Jurkat, Clone E6-1 (cell line): ENCODE measurements around the gene NCK1.

Source experiments
- DNase-seq: peaks from one replicate; pipeline ENCODE4 v3.0.0-alpha.2; 2011; ENCODE audit warnings: low read depth, low spot score
- H3K4me3 ChIP-seq: 2 replicates; pipeline ENCODE4 v1.5.1; 2011; ENCODE audit warnings: mild to moderate bottlenecking, low read length, control low read depth, moderate library complexity

The NCK1 gene

DNA sequence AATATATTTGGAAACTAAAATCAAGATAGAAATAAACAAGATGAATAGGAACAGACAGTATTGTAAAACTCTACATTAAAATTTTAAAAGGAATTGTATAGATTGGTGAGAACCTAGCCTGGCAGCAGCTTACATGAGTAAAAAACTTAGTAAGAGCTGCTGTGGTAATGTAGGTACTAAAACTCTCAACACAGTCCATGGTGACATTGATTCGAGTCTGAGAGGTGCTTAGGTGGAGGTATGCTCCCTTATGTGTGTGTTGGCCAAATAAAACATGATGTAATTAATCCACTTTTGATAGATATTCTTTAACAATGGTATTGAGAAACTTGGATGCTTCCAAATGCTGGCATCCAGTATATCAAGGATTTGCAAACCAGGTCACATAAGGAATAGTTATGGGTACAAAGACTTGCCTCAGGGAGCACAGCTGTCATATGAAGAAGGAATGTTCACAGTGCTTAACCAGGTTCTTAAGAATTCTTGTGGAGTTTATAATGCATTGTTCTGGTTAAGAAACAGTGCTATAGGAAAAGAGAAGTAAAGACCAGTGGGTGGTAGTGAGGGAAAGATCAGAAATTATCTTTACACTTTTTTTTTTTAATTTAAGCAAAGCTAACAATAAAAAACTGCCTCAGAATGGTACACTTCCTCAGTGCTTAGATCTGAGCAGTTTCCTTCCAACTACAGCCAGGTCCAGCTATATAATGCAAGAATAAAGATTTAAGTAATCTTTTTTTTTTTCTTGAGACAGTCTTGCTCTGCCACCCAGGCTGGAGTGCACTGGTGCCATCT is 71.2 kb downstream of the NCK1 start:
- H3K4me3 ChIP-seq, result no peak overlapping the region
- no peak for DNase-seq

DNA sequence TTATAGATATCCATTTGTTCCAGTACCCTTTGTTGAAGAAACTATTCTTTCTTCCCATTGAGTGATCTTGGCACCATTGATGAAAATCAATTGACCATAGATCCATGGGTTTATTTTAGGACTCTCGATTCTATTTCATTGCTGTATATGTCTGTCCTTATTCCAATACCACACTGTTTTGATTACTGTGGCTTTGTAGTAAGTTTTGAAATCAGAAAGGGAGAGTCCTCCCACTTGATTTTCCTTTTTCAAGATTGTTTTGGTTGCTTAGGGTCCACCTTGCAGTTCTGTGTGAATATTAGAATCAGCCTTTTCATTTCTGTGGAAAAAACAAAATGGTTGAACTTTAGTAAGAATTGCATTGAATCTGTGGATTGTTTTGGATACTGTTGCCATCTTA is 75.2 kb downstream of the NCK1 start:
- DNase-seq, result no peak

GRCh38 chr3:136937851-136938250 is 75.8 kb downstream of the NCK1 start:
- DNase-seq, result no peak
- H3K4me3 ChIP-seq, result no peak overlapping the region

More for the DNA sequence above, 75.2 kb downstream of the NCK1 start:
- no peak overlapping the region for H3K4me3 ChIP-seq

DNA sequence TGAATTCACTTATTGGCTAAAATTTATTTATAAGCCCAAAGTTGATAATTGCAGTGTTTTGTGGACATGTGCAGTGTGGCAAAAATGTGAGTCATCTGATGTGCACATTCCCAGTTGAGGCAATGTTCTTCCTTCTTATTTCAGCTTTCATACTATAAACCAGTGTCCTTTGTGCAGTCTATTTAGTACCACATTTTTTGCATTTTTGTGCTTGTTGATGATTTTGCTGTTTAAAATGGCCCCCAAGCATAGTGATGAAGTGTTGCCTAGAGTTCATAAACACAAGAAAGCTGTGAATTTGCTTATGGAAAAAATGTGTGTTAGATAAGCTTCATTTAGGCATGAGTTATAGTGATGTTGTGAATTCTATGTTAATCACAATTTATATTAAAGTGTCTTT is 76.3 kb downstream of the NCK1 start:
- no peak for DNase-seq
- no peak overlapping the region for H3K4me3 ChIP-seq

DNA sequence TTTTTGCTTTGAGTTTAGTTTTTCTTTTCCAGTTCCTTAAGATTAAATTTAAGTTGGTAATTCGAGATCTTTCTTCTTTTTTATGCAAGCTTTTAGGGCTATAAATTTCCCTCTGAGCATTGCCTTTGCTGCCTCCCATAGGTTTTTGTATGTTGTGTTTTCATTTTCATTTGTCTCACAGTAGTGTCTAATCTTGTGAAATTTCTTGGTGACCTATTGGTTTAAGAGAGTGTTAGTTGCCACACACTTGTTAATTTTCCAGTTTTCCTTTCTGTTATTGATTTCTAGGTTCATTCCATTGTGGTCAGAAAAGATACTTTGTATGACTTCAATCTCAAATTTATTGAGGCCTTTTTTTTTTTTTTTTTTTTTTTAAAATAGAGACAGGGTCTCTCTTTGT is 77.5 kb downstream of the NCK1 start:
- no peak overlapping the region for H3K4me3 ChIP-seq
- DNase-seq, result no peak

DNA sequence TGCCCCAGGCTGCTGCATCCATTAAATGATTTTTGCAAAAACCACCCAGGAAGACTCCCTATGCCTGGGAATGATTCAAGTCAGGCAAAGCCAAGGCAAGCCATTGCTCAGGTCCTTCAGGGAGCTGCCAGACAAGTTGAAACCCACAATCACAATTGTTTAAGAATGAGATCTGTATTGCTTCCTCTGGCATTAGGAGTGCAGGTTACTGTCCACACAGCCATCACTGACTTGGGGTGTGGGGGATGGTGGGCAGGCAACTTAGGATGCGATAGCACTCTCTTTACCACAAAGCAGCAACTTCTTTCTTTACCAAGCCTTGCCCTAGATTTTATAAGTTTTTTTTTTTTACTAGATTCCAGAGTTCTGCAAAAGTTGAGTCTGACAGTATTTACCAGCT is 80.8 kb downstream of the NCK1 start:
- no peak overlapping the region for H3K4me3 ChIP-seq
- no peak for DNase-seq

GRCh38 chr3:136943436-136943835 is 81.4 kb downstream of the NCK1 start:
- no peak for DNase-seq
- H3K4me3 ChIP-seq, result no peak overlapping the region

GRCh38 chr3:136946978-136947377 is 85.0 kb downstream of the NCK1 start:
- H3K4me3 ChIP-seq, result no peak overlapping the region
- no peak for DNase-seq

- H3K4me3 ChIP-seq, result no peak overlapping the region
- DNase-seq, result no peak
Measured at GRCh38 chr3:136947477-136947876, 85.5 kb downstream of the NCK1 start.

- H3K4me3 ChIP-seq, result no peak overlapping the region
- DNase-seq, result no peak
Measured at GRCh38 chr3:136949146-136949545, 87.1 kb downstream of the NCK1 start.

- H3K4me3 ChIP-seq, result no peak overlapping the region
- no peak for DNase-seq
Measured at GRCh38 chr3:136949708-136950107, 87.7 kb downstream of the NCK1 start.

DNA sequence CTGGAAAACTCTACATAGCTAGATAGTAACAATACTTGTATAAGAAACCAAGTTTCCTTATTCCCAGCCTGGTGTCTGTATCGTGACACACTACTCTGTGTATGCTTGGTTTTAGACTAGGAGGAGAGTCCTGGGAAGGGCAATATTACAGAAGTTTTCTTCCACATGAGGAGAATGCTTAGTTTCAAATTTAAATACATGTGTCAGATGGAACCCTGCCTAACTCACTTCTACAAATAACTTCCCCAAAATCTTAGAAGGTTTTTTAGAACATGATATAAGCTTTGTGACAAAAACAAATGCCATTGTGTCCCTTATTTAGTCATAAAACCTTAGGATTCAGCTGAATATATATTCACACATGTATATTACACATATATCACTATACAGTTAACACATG is 88.6 kb downstream of the NCK1 start:
- DNase-seq, result no peak
- no peak overlapping the region for H3K4me3 ChIP-seq

DNA sequence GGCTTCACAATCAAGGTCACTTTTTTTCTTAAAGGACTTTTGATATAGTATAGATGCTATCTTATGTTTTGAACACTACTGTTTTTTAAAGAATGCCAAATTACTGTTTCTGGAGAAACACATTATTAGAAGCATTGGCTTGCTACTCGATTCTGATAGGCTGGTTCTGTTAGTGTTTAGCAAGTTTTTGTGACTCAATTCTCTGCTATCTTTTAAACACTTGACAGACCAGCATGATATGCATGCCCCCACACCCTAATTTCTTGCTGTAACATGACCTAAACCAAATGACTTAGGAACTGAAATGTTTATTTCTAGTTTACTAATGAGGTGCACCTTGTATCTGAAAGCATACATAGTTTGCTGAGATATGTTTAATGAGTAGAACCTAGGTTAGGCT is 90.3 kb downstream of the NCK1 start:
- H3K4me3 ChIP-seq, result no peak overlapping the region
- no peak for DNase-seq

GRCh38 chr3:136954251-136954650 is 92.2 kb downstream of the NCK1 start:
- no peak for DNase-seq
- H3K4me3 ChIP-seq, result no peak overlapping the region

DNA sequence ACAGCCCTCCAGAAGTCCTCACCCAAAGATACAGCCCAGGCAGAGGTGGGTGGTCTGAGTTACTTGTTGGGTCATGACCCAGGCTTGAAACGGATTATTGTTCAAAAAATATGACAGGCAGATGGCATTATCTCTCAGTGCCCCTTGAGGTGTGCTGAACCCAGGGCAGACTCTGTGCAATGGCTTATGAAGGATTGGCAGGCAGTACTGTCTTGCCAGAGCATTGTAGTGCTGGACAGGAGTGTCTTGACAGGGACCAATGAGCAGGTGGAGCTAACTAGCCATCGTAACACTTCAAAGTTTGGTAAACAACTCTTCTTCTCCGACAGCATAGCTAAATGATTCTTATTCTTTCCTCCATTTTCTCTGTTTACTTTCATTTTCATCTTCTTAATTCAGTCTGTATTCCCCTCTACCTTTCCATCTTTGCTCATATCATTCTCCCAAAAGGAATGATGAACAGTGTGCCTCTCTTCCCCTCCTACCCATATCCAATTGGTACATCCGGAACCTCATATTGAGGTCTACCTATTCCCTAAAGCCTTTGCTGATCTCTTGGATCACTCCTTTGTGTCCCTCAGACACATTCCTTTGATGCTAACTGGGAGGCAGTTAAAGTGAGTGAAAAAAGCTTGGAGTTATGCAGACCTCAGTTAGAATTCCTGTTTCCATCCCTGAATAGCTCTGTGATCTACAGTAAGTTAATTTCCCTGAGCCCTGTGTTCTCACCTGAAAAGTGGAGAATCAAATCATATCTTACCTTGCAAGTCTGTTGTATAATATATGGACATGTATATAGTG is 93.2 kb downstream of the NCK1 start:
- H3K4me3 ChIP-seq, result no peak overlapping the region
- DNase-seq, result no peak

DNA sequence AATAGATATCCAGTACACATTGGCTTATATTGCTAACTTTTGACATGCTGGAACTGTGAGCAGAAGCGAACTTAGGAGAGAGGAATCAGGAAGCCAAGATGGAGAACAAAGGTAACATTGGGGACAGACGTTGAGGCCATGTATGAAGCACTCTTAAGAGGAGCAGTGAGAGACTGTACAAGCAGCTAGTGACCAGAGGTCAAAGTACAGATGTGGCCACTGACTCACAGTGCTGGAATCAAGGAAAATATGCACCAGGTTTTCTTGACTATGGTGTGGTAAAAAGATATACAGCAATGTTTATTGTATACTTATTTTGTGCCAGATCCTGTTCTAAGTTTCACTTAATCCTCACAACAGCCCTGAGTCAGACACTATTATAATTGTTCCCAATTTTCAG is 93.8 kb downstream of the NCK1 start:
- DNase-seq, result no peak

DNA sequence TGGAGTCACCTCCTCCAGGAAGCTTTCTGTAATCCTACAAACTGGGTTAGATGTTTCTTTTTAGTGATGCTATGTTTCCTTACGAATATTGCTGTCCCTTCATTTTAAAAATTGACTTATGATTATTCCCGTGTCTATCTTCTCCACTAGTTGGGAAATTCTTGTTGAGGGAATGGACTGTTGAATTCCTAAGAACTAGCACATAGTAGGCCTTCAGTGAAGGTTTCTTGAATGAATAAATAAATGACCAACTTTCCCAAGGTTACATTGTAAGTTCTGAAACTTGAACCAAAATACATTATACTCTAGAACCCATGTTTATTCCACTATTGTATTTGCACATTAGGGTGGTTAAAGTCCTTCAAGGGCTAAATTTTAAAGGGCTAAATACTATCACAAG is 95.0 kb downstream of the NCK1 start:
- no peak for DNase-seq
- H3K4me3 ChIP-seq, result no peak overlapping the region

More for the DNA sequence above, 93.8 kb downstream of the NCK1 start:
- H3K4me3 ChIP-seq, result no peak overlapping the region

DNA sequence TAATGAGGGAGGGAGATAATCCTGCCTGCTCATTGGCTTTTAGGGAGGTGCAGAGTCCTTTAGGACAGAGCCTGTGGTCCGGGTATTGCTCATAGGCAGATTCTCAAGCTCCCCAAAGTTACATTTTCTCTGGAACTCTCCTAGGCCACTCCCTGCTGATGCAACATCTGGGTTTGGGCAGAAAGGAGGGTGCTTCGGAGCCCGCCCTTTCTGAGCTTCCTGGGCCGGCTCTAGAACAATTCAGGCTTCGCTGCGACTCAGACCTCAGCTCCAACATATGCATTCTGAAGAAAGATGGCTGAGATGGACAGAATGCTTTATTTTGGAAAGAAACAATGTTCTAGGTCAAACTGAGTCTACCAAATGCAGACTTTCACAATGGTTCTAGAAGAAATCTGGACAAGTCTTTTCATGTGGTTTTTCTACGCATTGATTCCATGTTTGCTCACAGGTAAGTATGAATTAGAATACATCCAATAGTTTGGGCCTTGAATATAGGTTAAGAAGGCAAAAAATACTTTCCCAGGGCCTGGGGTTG is 95.8 kb downstream of the NCK1 start, which contains the start of gene IL20RB:
TSS of gene IL20RB (plus strand) at position 233 of the 538 bp plus-strand sequence. CDS start at position 364, 131 bp downstream.
- no peak within 1 kb of the TSS for H3K4me3 ChIP-seq
- DNase-seq, result no peak

GRCh38 chr3:136958939-136959338 is 96.9 kb downstream of the NCK1 start:
- H3K4me3 ChIP-seq, result no peak overlapping the region
- no peak for DNase-seq

GRCh38 chr3:136959599-136959998 is 97.6 kb downstream of the NCK1 start:
- H3K4me3 ChIP-seq, result no peak overlapping the region
- DNase-seq, result no peak
